SK-N-SH treated with all-trans-retinoic acid at 6 μM for 48 hours (cell line): Measurements from ENCODE around the gene CACNA1C.

Source experiments
- ARNTL ChIP-seq: fragments of 450-650 bp; formaldehyde crosslinking; IDR thresholded peaks from 2 replicates; pipeline ENCODE4 v1.5.0; 2020; ENCODE audit warnings: low read depth, mild to moderate bottlenecking, moderate library complexity, borderline replicate concordance
- CSDC2 ChIP-seq: fragments of 250-450 bp; sonication (Bioruptor Pico); IDR thresholded peaks from 2 replicates; pipeline ENCODE4 v1.5.0; 2020; ENCODE audit warnings: mild to moderate bottlenecking, moderate library complexity
- CSRNP3 ChIP-seq: fragments of 250-450 bp; sonication (Bioruptor Pico); IDR thresholded peaks from 2 replicates; pipeline ENCODE4 v1.5.1; 2021; ENCODE audit warnings: mild to moderate bottlenecking, moderate library complexity
- PATZ1 ChIP-seq: fragments of 250-450 bp; sonication (Bioruptor Pico); IDR thresholded peaks from 2 replicates; pipeline ENCODE4 v1.8.0; 2020; ENCODE audit warnings: mild to moderate bottlenecking, moderate library complexity, borderline replicate concordance
- TOX ChIP-seq: fragments of 250-450 bp; sonication (Bioruptor Pico); IDR thresholded peaks from 2 replicates; pipeline ENCODE4 v1.8.0; 2021; ENCODE audit warnings: mild to moderate bottlenecking, moderate library complexity, borderline replicate concordance

DNA sequence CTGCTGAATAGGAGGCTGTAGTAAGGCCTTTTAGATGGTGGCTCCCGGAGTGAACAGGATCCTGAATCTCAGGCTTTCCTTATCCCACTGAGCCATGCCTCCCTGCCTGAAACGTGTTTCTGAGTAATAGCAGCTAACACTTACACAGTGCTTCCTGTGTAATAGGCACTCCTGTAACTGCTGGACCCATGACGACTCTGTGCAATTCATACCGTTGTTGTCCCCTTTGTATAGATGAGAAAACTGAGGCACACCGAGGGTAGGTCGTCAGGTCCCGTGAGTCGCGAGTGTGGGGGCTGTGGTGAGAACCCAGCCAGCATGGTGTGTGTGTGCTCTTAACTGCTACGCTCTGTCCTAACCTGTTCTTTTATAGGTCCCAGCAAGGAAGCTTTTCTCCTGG is 193.6 kb downstream of the CACNA1C start:
- TF ChIP-seq CSDC2 (no peak), PATZ1 (no peak), TOX (CRISPR knock-in tag) (no peak), CSRNP3 (no peak), ARNTL (CRISPR knock-in tag) (no peak)
